GM23248 (cell line): ENCODE data around the gene SPNS1. TPM values are rescaled to one million over a fixed set of nuclear protein-coding genes. Genes with fewer than 3 reads are reported as not detected.

Experiments
- DNase-seq: peaks from one replicate; pipeline ENCODE4 v3.0.0-alpha.2; 2015
- H2AFZ ChIP-seq: fragments of 200-600 bp; sonication (generic); 2 replicates; pipeline ENCODE4 v1.6.1; 2016; ENCODE audit warnings: antibody characterized with exemption
- H3F3A ChIP-seq: fragments of 200-600 bp; sonication (generic); 2 replicates; pipeline ENCODE4 v1.6.1; 2016; ENCODE audit warnings: mild to moderate bottlenecking, antibody characterized with exemption, mixed run types; ENCODE audit not compliant: insufficient read depth
- H3K27ac ChIP-seq: fragments of 200-600 bp; sonication (generic); 2 replicates; pipeline ENCODE4 v1.5.1; 2016; ENCODE audit warnings: mild to moderate bottlenecking
- H3K27me3 ChIP-seq: fragments of 200-600 bp; sonication (generic); replicated peaks from 2 replicates; pipeline ENCODE4 v1.6.1; 2016; ENCODE audit warnings: mild to moderate bottlenecking; ENCODE audit not compliant: insufficient read depth
- H3K36me3 ChIP-seq: fragments of 200-600 bp; sonication (generic); 2 replicates; pipeline ENCODE4 v1.6.1; 2016; ENCODE audit warnings: low read depth, mild to moderate bottlenecking
- H3K4me1 ChIP-seq: fragments of 200-600 bp; sonication (generic); 2 replicates; pipeline ENCODE4 v1.6.1; 2016; ENCODE audit warnings: mild to moderate bottlenecking; ENCODE audit not compliant: insufficient read depth
- H3K4me2 ChIP-seq: fragments of 200-600 bp; sonication (generic); one replicate; pipeline ENCODE4 v1.6.1; 2016; ENCODE audit warnings: mild to moderate bottlenecking; ENCODE audit not compliant: unreplicated experiment
- H3K4me3 ChIP-seq: fragments of 200-600 bp; sonication (generic); 2 replicates; pipeline ENCODE4 v1.5.1; 2016; ENCODE audit warnings: mild to moderate bottlenecking
- H3K79me2 ChIP-seq: fragments of 200-600 bp; sonication (generic); 2 replicates; pipeline ENCODE4 v1.6.1; 2016; ENCODE audit warnings: mild to moderate bottlenecking; ENCODE audit not compliant: insufficient read depth
- H3K9ac ChIP-seq: fragments of 200-600 bp; sonication (generic); 2 replicates; pipeline ENCODE4 v1.6.1; 2016; ENCODE audit warnings: mild to moderate bottlenecking
- H3K9me2 ChIP-seq: fragments of 200-600 bp; sonication (generic); 2 replicates; pipeline ENCODE4 v1.6.1; 2016; ENCODE audit warnings: mixed run types, mild to moderate bottlenecking, moderate library complexity; ENCODE audit not compliant: insufficient read depth
- H3K9me3 ChIP-seq: fragments of 200-600 bp; sonication (generic); one replicate; pipeline ENCODE4 v1.6.1; 2017; ENCODE audit warnings: low read depth
- H4K20me1 ChIP-seq: fragments of 200-600 bp; sonication (generic); 2 replicates; pipeline ENCODE4 v1.6.0; 2016; ENCODE audit not compliant: insufficient read depth
- EZH2 ChIP-seq: fragments of 200-600 bp; sonication (generic); IDR thresholded peaks from 2 replicates; pipeline ENCODE4 v1.6.1; 2018; ENCODE audit warnings: antibody characterized with exemption, mild to moderate bottlenecking; ENCODE audit not compliant: insufficient read depth, poor library complexity, severe bottlenecking
- EZH2phosphoT487 ChIP-seq: fragments of 200-600 bp; sonication (generic); IDR thresholded peaks from 2 replicates; pipeline ENCODE4 v1.6.1; 2018; ENCODE audit warnings: antibody characterized with exemption, moderate library complexity, mild to moderate bottlenecking, low read depth; ENCODE audit not compliant: insufficient read depth
- WGBS, 2 experiments: methylation state at CpG; one replicate each; pipeline ENCODE4 v1.1.6; 2015 to 2017; ENCODE audit warnings: low lambda C conversion rate in 2 of 2, low coverage in 1 of 2; ENCODE audit errors: missing lambda C conversion rate in 2 of 2; 5-methylcytosine and 5-hydroxymethylcytosine counted together
- in situ Hi-C: fragments of 300-500 bp; cut with MboI; formaldehyde crosslinking; loops from 2 replicates; pipeline ENCODE4 v1.15.0; 2020
- polyA plus RNA-seq: library from polyadenylated mRNA; unstranded; fragments of >200 nt; fragmentation: Nextera tagmentation; extraction: Ambion mirVana; gene quantifications from 2 replicates; pipeline ENCODE4 v1.2.1, GENCODE V29; 2016
- total RNA-seq: library from RNA; depleted of rRNA; stranded (reverse); fragments of >200 nt; shearing (Covaris generic); gene quantifications from 2 replicates; pipeline ENCODE4 v1.2.3, GENCODE V29; 2014

SPNS1 gene
- total and polyA plus RNA-seq, 2 experiments from 2014 or later: 41.3 to 48.4 TPM

DNA sequence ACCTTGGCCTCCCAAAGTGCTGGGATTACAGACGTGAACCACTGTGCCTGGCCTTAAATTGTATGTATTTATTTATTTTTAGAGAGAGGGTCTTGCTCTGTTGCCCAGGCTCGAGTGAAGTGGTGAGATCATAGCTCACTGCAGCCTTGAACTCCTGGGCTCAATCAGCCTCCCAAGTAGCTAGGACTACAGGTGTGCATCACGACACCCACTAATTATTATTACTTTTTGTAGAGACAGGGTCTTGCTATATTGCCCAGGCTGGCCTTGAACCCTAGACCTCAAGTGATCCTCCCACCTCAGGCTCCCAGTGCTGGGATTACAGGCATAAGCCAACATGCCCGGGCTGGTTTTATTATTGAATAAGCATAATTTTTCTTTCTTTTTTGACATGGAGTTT lies 27.9 kb upstream of the SPNS1 start:
- Histone ChIP-seq H3K9me2 (no peaks in the 10 kb centered on the region), H3K9ac (no peak overlapping the region), H3K9me3 (no peaks in the 10 kb centered on the region), H3K36me3 (no peaks in the 10 kb centered on the region), H3K4me1 (no peaks in the 10 kb centered on the region), H3K27ac (no peak overlapping the region), H3K4me3 (no peak overlapping the region), H3K27me3 (no peaks in the 10 kb centered on the region), H3K4me2 (no peak overlapping the region), H3K79me2 (peaks cover 8% of the 10 kb centered on the region), H3F3A (no peaks in the 10 kb centered on the region), H4K20me1 (no peaks in the 10 kb centered on the region), H2AFZ (no peak overlapping the region)
- WGBS, 2 experiments: 76 to 79% methylated on average over 4 of the region's 4 CpGs
- TF ChIP-seq EZH2 (no peak), EZH2phosphoT487 (no peak)
- in situ Hi-C loops: loop anchor here (25.0 kb wide), 1 partner anchor 409 kb away; the partner anchor contains the start of gene NUPR1
- no peak for DNase-seq

DNA sequence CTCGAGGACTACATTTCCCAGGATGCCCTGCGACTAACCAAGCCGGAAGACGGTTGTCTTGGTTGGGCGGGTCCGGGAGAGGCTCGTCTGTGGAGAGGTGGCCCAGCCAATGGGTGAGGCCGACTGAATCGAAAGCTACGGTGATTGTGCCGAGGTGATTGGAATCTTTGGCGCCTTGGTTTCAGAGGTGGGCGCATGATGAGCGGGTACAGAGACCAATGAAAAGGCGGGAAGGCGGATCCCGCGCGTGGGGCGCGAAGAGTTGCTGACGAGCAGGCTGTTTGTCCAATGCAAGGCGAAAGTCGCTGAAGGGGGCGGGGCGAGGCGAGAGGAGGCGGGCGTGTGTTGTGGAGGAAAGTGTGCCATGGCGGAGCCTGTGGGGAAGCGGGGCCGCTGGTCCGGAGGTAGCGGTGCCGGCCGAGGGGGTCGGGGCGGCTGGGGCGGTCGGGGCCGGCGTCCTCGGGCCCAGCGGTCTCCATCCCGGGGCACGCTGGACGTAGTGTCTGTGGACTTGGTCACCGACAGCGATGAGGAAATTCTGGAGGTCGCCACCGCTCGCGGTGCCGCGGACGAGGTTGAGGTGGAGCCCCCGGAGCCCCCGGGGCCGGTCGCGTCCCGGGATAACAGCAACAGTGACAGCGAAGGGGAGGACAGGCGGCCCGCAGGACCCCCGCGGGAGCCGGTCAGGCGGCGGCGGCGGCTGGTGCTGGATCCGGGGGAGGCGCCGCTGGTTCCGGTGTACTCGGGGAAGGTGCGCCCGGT lies 23.7 kb upstream of the SPNS1 start, which contains the start of gene NFATC2IP:
TSS of gene NFATC2IP (plus strand) at position 290 of the 762 bp plus-strand sequence. CDS start at position 365, 75 bp downstream.
- Histone ChIP-seq H3K4me2 (peak within 1 kb of the TSS; percentile 98), H3K9me3 (no peaks in the 10 kb centered on the region), H3K79me2 (peaks cover 36% of the 10 kb centered on the region), H2AFZ (peak within 1 kb of the TSS; percentile 95), H3K4me1 (no peaks in the 10 kb centered on the region), H3K27me3 (no peaks in the 10 kb centered on the region), H3K9me2 (no peaks in the 10 kb centered on the region), H3K9ac (peak within 1 kb of the TSS; percentile 85), H3K27ac (peak within 1 kb of the TSS; percentile 23; the same call in 1 of the 2 replicates), H3K4me3 (peak within 1 kb of the TSS; percentile 87), H4K20me1 (no peaks in the 10 kb centered on the region), H3F3A (no peaks in the 10 kb centered on the region), H3K36me3 (peaks cover 6% of the 10 kb centered on the region; the same call in 1 of the 2 replicates)
- in situ Hi-C loops: no loop called here
- peak; percentile 100 for DNase-seq
- no peak for TF ChIP-seq EZH2
- WGBS, 2 experiments: 2% methylated on average over 23 to 71 of the region's 79 CpGs

DNA sequence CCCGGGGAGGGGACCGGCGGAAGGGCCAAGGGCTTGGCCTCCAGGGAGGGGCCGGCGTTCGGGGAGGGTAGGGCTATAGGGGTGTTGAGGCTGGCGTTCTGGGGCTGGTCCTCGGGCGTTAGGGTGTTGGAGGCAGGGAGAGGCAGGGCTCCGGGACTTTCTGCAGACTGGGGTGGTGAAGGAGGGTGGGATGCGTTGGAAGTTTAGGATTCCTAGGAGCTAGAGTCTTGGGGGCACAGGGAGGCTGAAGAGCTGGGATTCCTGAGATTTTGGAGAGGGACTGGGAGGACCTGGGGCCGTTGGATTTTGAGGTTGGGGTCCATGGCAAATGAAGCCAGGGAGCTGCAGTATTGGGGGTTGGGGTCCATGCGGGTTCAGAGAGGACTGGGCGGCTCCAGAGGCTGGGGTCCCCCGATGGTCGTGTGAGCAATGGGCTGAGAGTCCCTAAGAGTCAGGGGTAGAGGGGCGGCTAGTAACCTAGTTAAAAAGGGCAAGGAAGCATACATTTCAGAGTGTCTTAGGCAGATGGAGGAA lies 23.1 kb upstream of the SPNS1 start:
- Histone ChIP-seq H3K79me2 (peaks cover 36% of the 10 kb centered on the region), H3K4me3 (peak overlapping the region; percentile 87), H3K4me2 (peak overlapping the region; percentile 98), H3K27me3 (no peaks in the 10 kb centered on the region), H3K9me2 (no peaks in the 10 kb centered on the region), H3K36me3 (peaks cover 6% of the 10 kb centered on the region; the same call in 1 of the 2 replicates), H3K27ac (0 out of 2 replicates have a peak overlapping the region, but pooled peaks have one; percentile 4), H3K9ac (peak overlapping the region; percentile 85), H4K20me1 (no peaks in the 10 kb centered on the region), H2AFZ (peak overlapping the region; percentile 79), H3K9me3 (no peaks in the 10 kb centered on the region), H3K4me1 (no peaks in the 10 kb centered on the region), H3F3A (no peaks in the 10 kb centered on the region)
- peak; percentile 53 for DNase-seq
- WGBS, 2 experiments: 0 to 1% methylated on average over 11 to 17 of the region's 17 CpGs
- TF ChIP-seq EZH2phosphoT487 (no peak), EZH2 (no peak)
- in situ Hi-C loops: no loop called here

DNA sequence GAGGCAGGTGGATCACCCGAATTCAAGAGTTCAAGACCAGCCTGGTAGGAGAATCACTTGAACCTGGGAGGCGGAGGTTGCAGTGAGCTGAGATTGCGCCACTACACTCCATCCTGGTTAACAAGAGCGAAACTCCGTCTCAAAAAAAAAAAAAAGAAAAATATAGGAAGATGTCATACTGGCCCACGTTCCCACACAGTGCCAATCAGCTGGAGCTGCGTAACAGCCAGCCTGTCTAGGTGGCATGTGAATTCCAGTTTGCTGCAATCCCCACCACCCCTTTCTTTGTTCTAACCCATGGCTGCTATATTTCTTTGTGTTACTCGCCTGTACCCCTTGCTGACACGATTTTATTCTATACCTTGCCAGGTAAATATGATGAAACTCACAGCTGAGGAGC lies 16.4 kb upstream of the SPNS1 start:
- H3K79me2 ChIP-seq: peaks cover 13% of the 10 kb centered on the region; the same call in 1 of the 2 replicates
- H2AFZ ChIP-seq: no peak overlapping the region
- no peaks in the 10 kb centered on the region for H3K9me2 ChIP-seq
- in situ Hi-C loops: no loop called here
- DNase-seq: no peak
- WGBS, 2 experiments: 93 to 99% methylated on average over 9 of the region's 9 CpGs
- no peaks in the 10 kb centered on the region for H3K4me1 ChIP-seq
- H3K9me3 ChIP-seq: no peaks in the 10 kb centered on the region
- H3K9ac ChIP-seq: no peak overlapping the region
- no peaks in the 10 kb centered on the region for H3F3A ChIP-seq
- no peaks in the 10 kb centered on the region for H3K27me3 ChIP-seq
- no peak for TF ChIP-seq EZH2phosphoT487
- TF ChIP-seq EZH2: no peak
- H3K36me3 ChIP-seq: peaks cover 2% of the 10 kb centered on the region
- H3K4me3 ChIP-seq: no peak overlapping the region
- H3K27ac ChIP-seq: no peak overlapping the region
- no peaks in the 10 kb centered on the region for H4K20me1 ChIP-seq
- no peak overlapping the region for H3K4me2 ChIP-seq
